Smooth muscle cell (in vitro differentiated cells): ENCODE results near the gene OR2J3. TPM values are rescaled to one million over a fixed set of nuclear protein-coding genes. Genes with fewer than 3 reads are reported as not detected.
"Not testable (repeated sequence)": the region's sequence is repeated elsewhere in the genome, so short reads cannot be mapped to it uniquely, and the experiment has no call there.

Experiments
- DNase-seq: peaks from one replicate; lab custom pipeline; 2025; ENCODE audit not compliant: unreplicated experiment; lab: John Stamatoyannopoulos, UW
- H2AFZ ChIP-seq: fragments of 200-600 bp; sonication (generic); 2 replicates; pipeline ENCODE4 v1.6.0; 2016; ENCODE audit warnings: antibody characterized with exemption, low read depth, mild to moderate bottlenecking
- H3F3A ChIP-seq: fragments of 200-600 bp; sonication (generic); 2 replicates; pipeline ENCODE4 v1.6.0; 2017; ENCODE audit warnings: antibody characterized with exemption, low read depth
- H3K27ac ChIP-seq: fragments of 200-600 bp; sonication (generic); 2 replicates; pipeline ENCODE4 v1.5.1; 2016; ENCODE audit warnings: low read depth, mild to moderate bottlenecking
- H3K27me3 ChIP-seq: fragments of 200-600 bp; sonication (generic); 2 replicates; pipeline ENCODE4 v1.6.1; 2016; ENCODE audit warnings: low read depth, mild to moderate bottlenecking
- H3K36me3 ChIP-seq: fragments of 200-600 bp; sonication (generic); 2 replicates; pipeline ENCODE4 v1.5.1; 2016; ENCODE audit warnings: low read depth
- H3K4me1 ChIP-seq: fragments of 200-600 bp; sonication (generic); 2 replicates; pipeline ENCODE4 v1.5.1; 2016; ENCODE audit warnings: low read depth
- H3K4me2 ChIP-seq: fragments of 200-600 bp; sonication (generic); 2 replicates; pipeline ENCODE4 v1.6.0; 2016; ENCODE audit warnings: mild to moderate bottlenecking
- H3K4me3 ChIP-seq: fragments of 200-600 bp; sonication (generic); 2 replicates; pipeline ENCODE4 v1.5.1; 2016; ENCODE audit warnings: mild to moderate bottlenecking
- H3K79me2 ChIP-seq: fragments of 200-600 bp; sonication (generic); 2 replicates; pipeline ENCODE4 v1.6.0; 2016; ENCODE audit warnings: low read depth, mild to moderate bottlenecking
- H3K9ac ChIP-seq: fragments of 200-600 bp; sonication (generic); 2 replicates; pipeline ENCODE4 v1.6.0; 2016; ENCODE audit warnings: low read depth
- H3K9me3 ChIP-seq: fragments of 200-600 bp; sonication (generic); replicated peaks from 2 replicates; pipeline ENCODE4 v1.5.1; 2016; ENCODE audit warnings: low read depth
- H4K20me1 ChIP-seq: fragments of 200-600 bp; sonication (generic); 2 replicates; pipeline ENCODE4 v1.6.0; 2016; ENCODE audit warnings: low read depth
- CTCF ChIP-seq: fragments of 200-600 bp; sonication (generic); IDR thresholded peaks from 2 replicates; pipeline ENCODE4 v1.5.1; 2017; ENCODE audit warnings: borderline replicate concordance, mild to moderate bottlenecking, antibody characterized with exemption; ENCODE audit not compliant: insufficient read depth, poor library complexity, severe bottlenecking
- WGBS: methylation state at CpG from one replicate; pipeline ENCODE4 v1.1.7; 2016; ENCODE audit warnings: low lambda C conversion rate; 5-methylcytosine and 5-hydroxymethylcytosine counted together
- polyA plus RNA-seq: library from polyadenylated mRNA; unstranded; fragments of >200 nt; fragmentation: Nextera tagmentation; extraction: Ambion mirVana; gene quantifications from 2 replicates; pipeline ENCODE4 v1.2.1, GENCODE V29; 2016
- total RNA-seq: library from RNA; depleted of rRNA; stranded (reverse); fragments of >200 nt; gene quantifications from 2 replicates; pipeline ENCODE4 v1.2.3, GENCODE V29; 2014

Gene OR2J3
- total and polyA plus RNA-seq, 2 experiments from 2014 or later, result not detected

DNA sequence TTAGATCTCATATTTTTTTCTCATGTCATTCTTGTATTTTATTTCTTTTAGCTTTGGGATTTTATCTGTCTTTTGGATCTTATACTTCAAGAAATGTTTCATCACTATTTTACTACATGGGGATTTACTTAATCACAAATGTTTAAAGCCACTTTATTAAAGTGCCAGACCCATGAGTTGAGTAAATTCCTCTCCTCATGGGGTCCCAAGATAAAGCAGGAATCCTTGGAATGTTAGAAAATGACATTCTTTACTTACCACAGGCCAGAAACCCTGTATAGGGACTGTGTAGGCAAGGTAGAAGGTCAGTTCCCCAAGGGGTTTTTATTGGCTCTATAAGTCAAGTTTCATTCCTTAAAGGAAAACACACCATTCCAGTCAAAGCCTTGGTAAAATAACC lies 34.5 kb downstream of the OR2J3 start:
- no peak overlapping the region for H3K4me2 ChIP-seq
- no peaks in the 10 kb centered on the region for H3K36me3 ChIP-seq
- no peaks in the 10 kb centered on the region for H3K9me3 ChIP-seq
- H3K27ac ChIP-seq, result no peak overlapping the region
- no peaks in the 10 kb centered on the region for H3K27me3 ChIP-seq
- H3K9ac ChIP-seq, result no peak overlapping the region
- no peak overlapping the region for H2AFZ ChIP-seq
- H3K79me2 ChIP-seq, result no peaks in the 10 kb centered on the region
- no peak for DNase-seq
- no peak for TF ChIP-seq CTCF
- H3K4me1 ChIP-seq, result no peaks in the 10 kb centered on the region
- no peaks in the 10 kb centered on the region for H4K20me1 ChIP-seq
- H3K4me3 ChIP-seq, result no peak overlapping the region
- H3F3A ChIP-seq, result no peaks in the 10 kb centered on the region

DNA sequence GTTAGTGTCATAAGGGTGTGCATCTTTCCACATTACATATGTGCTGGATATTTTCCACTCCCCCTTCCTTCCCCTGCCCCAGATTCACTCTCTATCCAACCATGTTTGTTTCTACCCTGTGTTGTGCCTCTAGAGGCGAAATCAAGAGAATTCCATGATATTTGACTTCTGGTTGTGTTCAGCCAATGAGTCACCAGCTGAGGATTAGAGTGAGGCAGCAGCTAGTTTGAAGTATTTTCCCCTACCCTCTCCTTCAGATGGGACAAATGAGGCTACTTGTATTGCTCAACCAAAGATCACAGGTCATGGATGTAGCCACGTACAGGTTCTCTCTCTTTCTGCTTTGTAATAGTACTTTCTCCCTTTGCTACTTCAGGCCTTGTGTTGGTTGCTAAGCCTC lies 38.3 kb downstream of the OR2J3 start:
- Histone ChIP-seq H3K79me2 (no peaks in the 10 kb centered on the region), H3K4me3 (no peak overlapping the region), H2AFZ (no peak overlapping the region), H3K36me3 (no peaks in the 10 kb centered on the region), H3K9me3 (no peaks in the 10 kb centered on the region), H4K20me1 (no peaks in the 10 kb centered on the region), H3K27ac (no peak overlapping the region), H3K9ac (no peak overlapping the region), H3K4me1 (no peaks in the 10 kb centered on the region), H3K27me3 (no peaks in the 10 kb centered on the region), H3K4me2 (no peak overlapping the region), H3F3A (no peaks in the 10 kb centered on the region)
- TF ChIP-seq CTCF, result no peak
- DNase-seq, result no peak
- 69% methylated on average over 2 of the region's 2 CpGs for WGBS

DNA sequence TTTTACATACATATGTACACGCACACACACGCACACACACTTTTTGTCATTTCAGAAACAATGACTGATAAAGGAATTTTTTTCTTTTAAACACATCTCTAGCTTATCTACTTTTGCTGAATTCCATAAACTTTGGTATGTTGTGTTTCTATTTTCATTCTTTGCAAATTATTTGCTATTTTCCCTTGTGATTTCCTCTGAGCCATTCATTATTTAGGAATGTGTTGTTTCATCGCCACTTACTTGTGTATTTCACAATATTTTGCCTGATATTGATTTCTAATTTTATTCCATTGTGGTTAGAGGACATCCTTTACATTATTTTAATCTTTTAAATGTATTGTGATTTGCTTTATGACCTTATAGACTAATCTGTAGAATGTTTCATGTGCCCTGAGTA lies 39.2 kb downstream of the OR2J3 start:
- H3K79me2 ChIP-seq, result no peaks in the 10 kb centered on the region
- no peaks in the 10 kb centered on the region for H3K4me1 ChIP-seq
- H3K36me3 ChIP-seq, result no peaks in the 10 kb centered on the region
- H3K9ac ChIP-seq, result no peak overlapping the region
- no peaks in the 10 kb centered on the region for H3K9me3 ChIP-seq
- H4K20me1 ChIP-seq, result no peaks in the 10 kb centered on the region
- no peak overlapping the region for H3K4me3 ChIP-seq
- no peak for DNase-seq
- no peak overlapping the region for H3K27ac ChIP-seq
- H3F3A ChIP-seq, result no peaks in the 10 kb centered on the region
- 91% methylated on average over 3 of the region's 3 CpGs for WGBS
- no peak overlapping the region for H2AFZ ChIP-seq
- no peak for TF ChIP-seq CTCF
- no peaks in the 10 kb centered on the region for H3K27me3 ChIP-seq
- H3K4me2 ChIP-seq, result no peak overlapping the region

DNA sequence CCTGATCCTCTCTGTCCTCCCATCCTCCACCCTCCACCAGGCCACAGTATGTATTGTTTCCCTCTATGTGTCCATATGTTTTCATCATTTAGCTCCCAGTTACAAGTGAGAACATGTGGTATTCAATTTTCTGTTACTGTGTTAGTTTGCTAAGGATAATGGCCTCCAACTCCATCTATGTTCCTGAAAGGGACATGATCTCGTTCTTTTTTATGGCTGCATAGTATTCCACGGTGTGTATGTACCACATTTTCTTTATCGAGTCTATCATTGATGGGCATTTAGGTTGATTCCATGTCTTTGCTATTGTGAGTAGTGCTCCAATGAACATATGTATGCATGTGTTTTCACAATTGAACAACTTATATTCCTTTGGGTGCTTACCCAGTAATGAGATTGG lies 41.6 kb downstream of the OR2J3 start:
- H2AFZ ChIP-seq, H4K20me1 ChIP-seq, H3K79me2 ChIP-seq, H3K36me3 ChIP-seq, H3K27ac ChIP-seq, H3K4me3 ChIP-seq, H3K9me3 ChIP-seq, H3F3A ChIP-seq, DNase-seq, H3K9ac ChIP-seq, H3K4me2 ChIP-seq, H3K27me3 ChIP-seq, H3K4me1 ChIP-seq: not testable (repeated sequence)
- 63% methylated on average over 3 of the region's 3 CpGs for WGBS
